Mesothelial cell of epicardium (in vitro differentiated cells): ENCODE results near the gene PNMA3. TPM values are rescaled to one million over a fixed set of nuclear protein-coding genes. Genes with fewer than 3 reads are reported as not detected.

Source experiments
- DNase-seq, 2 experiments: peaks; one replicate each; pipeline ENCODE4 v3.0.0; 2021; ENCODE audit warnings: low spot score in 2 of 2; ENCODE audit not compliant: unreplicated experiment in 2 of 2
- H3K27ac Mint-ChIP-seq: 2 replicates; pipeline ENCODE4 v1.8.0; 2021; ENCODE audit warnings: mixed read lengths
- H3K27me3 Mint-ChIP-seq: 2 replicates; pipeline ENCODE4 v1.8.0; 2021; ENCODE audit warnings: low read depth, mixed read lengths
- H3K36me3 Mint-ChIP-seq: 2 replicates; pipeline ENCODE4 v1.8.0; 2021; ENCODE audit warnings: mixed read lengths
- H3K4me1 Mint-ChIP-seq: 2 replicates; pipeline ENCODE4 v1.8.0; 2021; ENCODE audit warnings: mixed read lengths
- H3K4me3 Mint-ChIP-seq: 2 replicates; pipeline ENCODE4 v1.8.0; 2021; ENCODE audit warnings: mild to moderate bottlenecking, moderate library complexity, mixed read lengths
- H3K9me3 Mint-ChIP-seq: 2 replicates; pipeline ENCODE4 v1.8.0; 2021; ENCODE audit warnings: mixed read lengths
- CTCF ChIP-seq: fragments of 200-600 bp; sonication (generic); IDR thresholded peaks from one replicate; pipeline ENCODE4 v1.5.0; 2021; ENCODE audit warnings: antibody characterized with exemption; ENCODE audit not compliant: unreplicated experiment
- total RNA-seq: library from RNA; stranded (reverse); gene quantifications from 3 replicates; pipeline ENCODE4 v1.2.1, GENCODE V29; 2021

PNMA3 gene
- total RNA-seq, 1 donor from 2014 or later: 10.7 TPM

- Mint-ChIP-seq H3K36me3 (no peaks in the 10 kb centered on the region), H3K27ac (no peak overlapping the region), H3K4me1 (peaks cover 2% of the 10 kb centered on the region), H3K4me3 (no peak overlapping the region), H3K9me3 (peaks cover 25% of the 10 kb centered on the region), H3K27me3 (peaks cover 1% of the 10 kb centered on the region)
- TF ChIP-seq CTCF: no peak
- no peak for DNase-seq
Measured at GRCh38 chrX:153030801-153031200, 25.5 kb upstream of the PNMA3 start.

- peak; percentile 71 for TF ChIP-seq CTCF
- DNase-seq: peak in 1 of 2 experiments; percentile 79
- Mint-ChIP-seq H3K27ac (no peak overlapping the region), H3K36me3 (no peaks in the 10 kb centered on the region), H3K27me3 (peaks cover 1% of the 10 kb centered on the region), H3K4me1 (peaks cover 2% of the 10 kb centered on the region), H3K4me3 (peak overlapping the region; percentile 45), H3K9me3 (peaks cover 26% of the 10 kb centered on the region)
Measured at GRCh38 chrX:153032397-153033118, 23.7 kb upstream of the PNMA3 start.

- Mint-ChIP-seq H3K27me3 (peaks cover 16% of the 10 kb centered on the region), H3K36me3 (no peaks in the 10 kb centered on the region), H3K4me1 (no peaks in the 10 kb centered on the region), H3K27ac (no peak overlapping the region), H3K4me3 (no peak overlapping the region), H3K9me3 (peaks cover 66% of the 10 kb centered on the region)
- DNase-seq: no peak
- no peak for TF ChIP-seq CTCF
Measured at GRCh38 chrX:153049093-153049492, 7.2 kb upstream of the PNMA3 start.

GRCh38 chrX:153052534-153052933, 3.7 kb upstream of the PNMA3 start:
- Mint-ChIP-seq H3K4me3 (no peak overlapping the region), H3K27me3 (peaks cover 23% of the 10 kb centered on the region), H3K36me3 (no peaks in the 10 kb centered on the region), H3K9me3 (peaks cover 43% of the 10 kb centered on the region), H3K27ac (no peak overlapping the region), H3K4me1 (peaks cover 7% of the 10 kb centered on the region)
- DNase-seq: no peak
- TF ChIP-seq CTCF: peak; percentile 47

GRCh38 chrX:153057281-153057680, 1.0 kb downstream of the PNMA3 start:
- H3K4me3 Mint-ChIP-seq: peak overlapping the region; percentile 42
- H3K36me3 Mint-ChIP-seq: no peaks in the 10 kb centered on the region

More at GRCh38 chrX:153057281-153057680, 1.0 kb downstream of the PNMA3 start:
- H3K9me3 Mint-ChIP-seq: peaks cover 11% of the 10 kb centered on the region
- no peak for DNase-seq
- no peak for TF ChIP-seq CTCF
- H3K4me1 Mint-ChIP-seq: peaks cover 8% of the 10 kb centered on the region
- H3K27me3 Mint-ChIP-seq: peaks cover 14% of the 10 kb centered on the region
- H3K27ac Mint-ChIP-seq: no peak overlapping the region
